ENCODE results near the gene DTNB.
"Not testable (repeated sequence)": the region's sequence is repeated elsewhere in the genome, so short reads cannot be mapped to it uniquely, and the experiment has no call there.

The DTNB gene

DNA sequence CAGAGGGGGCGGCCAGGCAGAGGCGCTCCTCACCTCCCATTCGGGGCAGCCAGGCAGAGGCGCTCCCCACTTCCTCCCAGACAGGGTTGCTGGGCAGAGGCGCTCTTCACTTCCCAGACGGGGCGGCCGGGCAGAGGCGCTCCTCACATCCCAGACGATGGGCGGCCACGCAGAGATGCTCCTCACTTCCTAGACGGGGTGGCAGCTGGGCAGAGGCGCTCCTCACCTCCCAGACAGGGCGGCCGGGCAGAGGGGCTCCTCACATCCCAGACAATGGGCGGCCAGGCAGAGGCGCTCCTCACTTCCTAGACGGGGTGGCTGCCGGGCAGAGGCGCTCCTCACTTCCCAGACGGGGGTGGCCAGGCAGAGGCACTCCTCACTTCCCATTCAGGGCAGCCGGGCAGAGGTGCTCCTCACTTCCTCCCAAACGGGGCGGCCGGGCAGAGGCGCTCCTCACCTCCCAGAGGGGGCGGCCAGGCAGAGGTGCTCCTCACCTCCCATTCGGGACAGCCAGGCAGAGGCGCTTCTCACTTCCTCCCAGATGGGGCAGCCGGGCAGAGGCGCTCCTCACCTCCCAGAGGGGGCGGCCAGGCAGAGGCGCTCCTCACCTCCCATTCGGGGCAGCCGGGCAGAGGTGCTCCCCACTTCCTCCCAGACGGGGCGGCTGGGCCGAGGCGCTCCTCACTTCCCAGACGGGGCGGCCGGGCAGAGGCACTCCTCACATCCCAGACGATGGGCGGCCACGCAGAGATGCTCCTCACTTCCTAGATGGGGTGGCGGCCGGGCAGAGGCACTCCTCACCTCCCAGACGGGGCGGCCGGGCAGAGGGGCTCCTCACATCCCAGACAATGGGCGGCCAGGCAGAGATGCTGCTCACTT is 137.7 kb downstream of the DTNB start:
- DNase-seq = not testable (repeated sequence)

DNA sequence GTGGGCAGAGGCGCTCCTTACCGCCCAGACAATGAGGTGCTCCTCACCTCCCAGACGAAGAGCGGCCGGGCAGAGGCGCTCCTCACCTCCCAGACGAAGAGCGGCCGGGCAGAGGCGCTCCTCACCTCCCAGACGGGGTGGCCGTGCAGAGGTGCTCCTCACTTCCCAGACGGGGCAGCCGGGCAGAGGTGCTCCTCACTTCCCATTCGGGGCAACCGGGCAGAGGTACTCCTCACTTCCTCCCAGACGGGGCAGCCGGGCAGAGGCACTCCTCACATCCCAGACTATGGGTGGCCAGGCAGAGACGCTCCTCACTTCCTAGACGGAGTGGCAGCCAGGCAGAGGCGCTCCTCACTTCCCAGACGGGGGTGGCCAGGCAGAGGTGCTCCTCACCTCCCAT is 138.4 kb downstream of the DTNB start:
- not testable (repeated sequence) for DNase-seq

DNA sequence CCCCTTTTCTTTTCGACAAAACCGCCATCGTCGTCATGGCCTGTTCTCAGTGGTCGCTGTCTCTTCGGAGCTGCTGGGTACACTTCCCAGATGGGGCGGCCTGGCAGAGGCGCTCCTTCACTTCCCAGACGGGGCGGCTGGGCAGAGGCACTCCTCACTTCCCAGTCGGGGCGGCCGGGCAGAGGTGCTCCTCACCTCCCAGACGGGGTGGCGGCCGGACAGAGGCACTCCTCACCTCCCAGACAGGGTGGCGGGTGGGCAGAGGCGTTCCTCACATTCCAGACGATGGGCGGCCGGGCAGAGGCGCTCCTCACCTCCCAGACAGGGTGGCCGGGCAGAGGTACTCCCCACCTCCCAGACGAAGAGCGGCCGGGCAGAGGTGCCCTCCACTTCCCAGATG is 138.9 kb downstream of the DTNB start:
- no peak for DNase-seq

DNA sequence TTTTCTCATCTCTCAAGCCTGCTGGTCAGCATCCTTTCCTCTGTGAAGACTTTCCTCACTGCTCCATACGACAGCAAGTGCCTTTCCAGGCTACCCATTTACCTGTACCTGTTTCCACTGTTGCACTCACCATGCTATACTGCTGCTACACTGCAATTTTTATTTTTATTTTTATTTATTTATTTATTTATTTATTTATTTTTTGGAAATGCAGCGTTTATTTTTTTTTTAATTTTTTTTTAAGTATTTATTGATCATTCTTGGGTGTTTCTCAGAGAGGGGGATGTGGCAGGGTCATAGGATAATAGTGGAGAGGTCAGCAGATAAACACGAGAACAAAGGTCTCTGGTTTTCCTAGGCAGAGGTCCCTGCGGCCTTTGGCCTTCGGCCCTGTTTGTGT is 139.6 kb downstream of the DTNB start:
- DNase-seq = not testable (repeated sequence)

DNA sequence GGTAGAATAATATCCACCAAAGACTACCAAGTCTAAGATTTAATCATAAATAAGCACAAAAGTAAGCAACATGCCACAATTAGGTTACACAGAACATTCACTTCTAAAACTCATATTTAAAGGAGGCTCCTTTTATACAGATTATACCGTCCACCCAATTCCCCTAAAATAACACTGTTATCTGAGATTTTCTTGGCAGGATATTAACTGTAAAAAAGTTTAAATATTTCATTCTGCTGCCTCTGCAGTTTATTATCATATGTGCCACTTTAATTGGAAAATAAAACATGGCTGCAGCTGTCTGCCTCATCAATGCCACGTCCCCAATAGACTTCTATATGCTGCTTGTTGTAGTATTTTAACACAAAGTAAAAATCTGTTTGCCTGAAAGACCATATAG is 140.9 kb downstream of the DTNB start:
- DNase-seq = no peak

DNA sequence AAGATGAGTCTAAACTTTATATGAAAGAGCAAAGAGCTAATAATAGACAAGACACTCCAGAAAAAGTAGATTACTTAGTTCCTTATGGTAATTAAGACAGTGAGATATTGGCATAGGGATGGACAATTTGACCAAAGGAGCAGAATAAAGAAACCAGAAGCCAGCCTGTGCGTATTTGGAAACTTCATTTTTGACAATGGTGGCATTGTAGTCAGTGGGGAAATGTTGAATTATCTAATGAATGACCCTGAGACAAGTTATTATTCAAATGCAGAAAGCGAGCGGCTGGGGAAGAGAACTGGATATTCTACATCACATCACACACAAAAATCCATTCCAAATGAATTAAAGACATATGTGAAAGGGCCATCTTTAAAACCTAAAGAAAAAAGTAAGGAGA is 144.3 kb downstream of the DTNB start:
- DNase-seq = no peak

DNA sequence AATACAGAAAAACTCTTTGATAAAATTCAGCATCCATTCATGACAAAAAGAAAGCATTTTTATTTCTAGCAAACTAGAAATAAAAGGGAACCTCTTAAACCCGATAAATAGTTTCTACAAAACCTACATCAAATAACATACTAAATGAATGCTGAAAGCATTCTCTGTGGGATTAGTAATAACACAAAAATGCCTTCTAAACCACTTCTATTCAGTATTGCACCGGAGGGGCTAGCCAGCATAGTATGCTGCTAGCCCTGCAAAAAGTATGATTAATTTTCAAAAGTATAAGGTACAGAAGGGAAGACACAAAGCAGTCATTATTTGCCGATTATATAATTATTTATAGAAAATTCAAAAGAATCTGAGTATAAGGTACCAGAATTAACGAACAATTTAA is 145.2 kb downstream of the DTNB start:
- DNase-seq = no peak

DNA sequence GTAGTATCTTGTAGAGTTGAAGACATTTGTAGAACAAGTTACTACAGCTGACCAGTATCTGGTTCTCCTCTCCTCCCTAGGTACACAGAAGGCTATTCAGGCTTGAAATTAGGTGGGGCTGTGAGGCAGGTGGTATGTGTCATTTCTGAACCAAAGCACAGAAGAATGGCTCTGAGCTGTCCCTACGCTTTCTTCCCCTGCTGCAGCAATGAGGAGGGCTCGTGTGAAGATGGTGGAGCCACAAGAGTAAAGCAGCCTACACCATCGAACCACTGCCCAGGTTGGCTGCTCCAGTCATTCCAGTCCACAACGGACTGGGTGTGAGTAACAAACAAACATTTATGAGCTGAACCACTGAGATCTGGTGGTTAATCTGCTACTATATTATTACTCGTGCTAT is 148.9 kb downstream of the DTNB start:
- DNase-seq = peak; percentile 4

DNA sequence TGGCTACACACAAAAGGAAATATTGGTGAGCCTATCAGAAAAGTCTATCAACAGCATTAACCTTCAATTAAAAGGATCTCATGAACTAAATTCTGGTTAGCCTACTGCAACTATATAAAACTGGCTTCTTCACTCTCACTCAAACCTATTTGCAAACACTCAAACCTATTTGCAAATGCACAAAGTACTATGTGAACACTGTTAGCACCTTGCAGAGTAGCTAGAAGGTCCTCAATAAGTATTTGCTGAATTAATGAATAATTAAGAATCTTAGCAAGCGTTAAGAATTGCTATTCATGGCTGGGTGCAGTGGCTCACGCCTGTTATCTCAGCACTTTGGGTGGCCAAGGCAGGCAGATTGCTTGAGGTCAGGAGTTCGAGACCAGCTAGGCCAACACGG is 150.3 kb downstream of the DTNB start:
- no peak for DNase-seq

DNA sequence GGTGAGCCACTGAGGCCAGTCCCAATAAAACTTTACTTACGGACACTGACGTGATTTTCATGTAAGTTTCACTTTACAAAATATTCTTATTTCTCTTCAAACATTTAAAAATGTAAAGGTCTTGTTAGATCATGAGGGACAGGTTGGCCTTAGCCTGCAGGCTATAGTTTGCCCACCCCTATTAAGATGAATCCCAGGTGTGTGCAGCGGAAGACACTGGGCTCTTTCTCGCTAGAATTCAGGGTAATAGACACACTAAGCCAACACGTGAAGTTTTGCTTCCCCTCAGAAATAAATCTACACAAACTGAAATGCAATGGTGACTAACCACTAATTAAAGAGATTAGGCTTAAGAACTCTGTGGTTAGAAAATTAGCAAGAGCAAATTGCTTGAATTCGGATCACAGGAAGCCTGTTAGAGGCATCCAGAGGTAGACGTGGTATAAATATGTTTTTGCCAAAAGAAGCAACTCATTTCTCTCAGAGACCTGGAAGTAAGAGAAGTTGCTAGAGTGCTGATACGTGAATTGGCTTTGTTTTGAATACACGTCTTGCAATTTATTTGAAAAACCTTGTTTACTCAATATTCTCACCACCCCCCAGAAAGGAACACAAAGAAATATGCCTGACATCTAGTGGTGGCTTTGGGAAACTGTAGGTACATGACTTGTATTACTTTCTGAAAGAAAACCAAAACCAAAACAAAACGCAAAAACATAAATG is 151.6 kb downstream of the DTNB start:
- peak; percentile 80 for DNase-seq

DNA sequence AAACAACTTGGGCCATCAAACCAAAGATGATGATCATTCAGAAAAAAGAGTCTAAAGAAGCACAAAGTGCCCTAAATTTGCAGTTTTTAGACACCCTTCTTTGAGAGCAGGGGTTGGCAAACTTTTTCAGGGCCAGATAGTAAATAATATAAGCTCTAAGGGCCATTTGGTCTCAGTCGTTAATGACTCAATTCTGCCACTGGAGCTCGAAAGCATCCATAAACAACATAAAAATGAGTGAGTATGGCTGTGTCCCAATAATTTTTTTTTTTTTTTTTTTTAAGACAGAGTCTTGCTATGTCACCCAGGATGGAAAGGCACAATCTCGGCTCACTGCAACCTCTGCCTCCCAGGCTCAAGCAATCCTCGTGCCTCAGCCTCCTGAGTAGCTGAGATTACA is 152.3 kb downstream of the DTNB start:
- no peak for DNase-seq

DNA sequence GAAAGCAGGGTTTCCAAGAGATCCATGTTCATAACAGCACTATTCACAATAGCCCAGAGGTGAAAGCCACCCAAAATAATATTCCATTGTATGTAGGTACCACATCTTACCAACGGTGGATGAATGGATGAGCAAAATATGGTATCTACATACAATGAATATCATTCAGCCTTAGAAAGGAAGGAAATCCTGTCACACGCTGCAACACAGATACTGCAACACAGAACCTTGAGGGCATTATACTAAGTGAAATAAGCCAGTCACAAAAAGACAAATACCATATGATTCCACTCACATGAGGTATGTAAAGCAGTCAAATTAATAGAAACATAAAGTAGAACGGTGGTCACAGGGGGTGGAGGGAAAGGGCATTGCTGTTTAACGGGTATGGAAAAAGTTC is 155.7 kb downstream of the DTNB start:
- no peak for DNase-seq

DNA sequence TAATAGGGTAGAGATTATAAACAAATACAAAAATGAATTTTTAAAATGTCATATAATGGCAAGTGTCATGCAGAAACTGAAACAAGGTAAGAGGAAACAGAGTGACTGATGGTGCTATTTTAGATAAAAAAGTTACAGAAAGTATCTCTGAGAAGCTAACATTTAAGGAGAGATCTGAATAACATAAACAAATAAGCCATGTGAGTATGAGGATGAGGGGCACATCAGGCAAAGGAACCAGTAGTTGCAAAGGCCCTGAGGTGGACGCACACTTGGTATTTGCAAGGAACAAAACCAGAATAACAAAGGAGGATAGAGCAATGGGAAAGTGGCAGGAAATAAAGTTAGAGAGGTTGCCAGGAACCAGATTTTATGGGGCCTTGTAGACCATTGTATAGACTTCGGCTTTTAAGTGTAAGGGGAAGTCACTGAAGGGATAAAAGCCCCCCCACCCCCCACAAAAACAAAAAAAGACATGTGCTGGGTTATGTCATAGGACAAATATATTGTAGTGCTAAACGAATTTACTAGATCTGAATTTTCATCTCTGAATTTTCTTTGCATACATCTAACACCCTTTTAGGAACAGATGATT is 159.2 kb downstream of the DTNB start:
- DNase-seq = no peak

DNA sequence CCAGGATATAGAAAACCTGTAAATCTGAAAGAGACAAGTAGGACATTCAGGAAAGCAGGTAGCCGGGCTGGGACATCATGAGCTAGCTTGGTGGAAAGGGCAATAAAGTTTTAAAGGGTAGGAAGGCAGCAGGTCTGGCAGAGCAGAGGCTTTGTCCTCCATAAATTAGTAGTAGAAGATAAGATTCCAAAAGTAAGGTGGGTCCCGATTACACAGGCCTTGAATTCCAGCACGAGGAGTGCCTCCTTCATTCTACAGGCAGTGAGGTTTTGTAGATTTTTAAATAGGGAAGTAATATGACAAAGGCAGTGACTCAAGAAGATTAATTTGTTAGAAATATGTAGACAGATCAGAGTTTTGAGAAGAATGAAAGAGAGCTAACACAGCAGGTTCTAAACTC is 160.7 kb downstream of the DTNB start:
- no peak for DNase-seq

DNA sequence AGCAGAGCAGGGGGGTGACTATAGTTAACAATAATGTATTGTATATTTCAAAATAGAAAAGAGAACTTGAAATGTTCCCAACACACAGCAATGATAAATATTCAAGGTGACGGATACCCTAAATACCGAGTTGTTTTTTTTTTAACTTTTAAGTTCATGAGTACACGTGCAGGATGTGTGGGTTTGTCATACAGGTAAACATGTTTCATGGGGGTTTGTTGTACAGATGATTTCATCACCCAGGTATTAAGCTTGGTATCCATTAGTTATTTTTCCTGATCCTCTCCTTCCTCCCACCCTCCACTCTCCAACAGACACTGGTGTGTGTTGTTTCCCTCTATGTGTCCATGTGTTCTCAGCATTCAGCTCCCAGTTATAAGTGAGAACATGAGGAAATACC is 167.2 kb downstream of the DTNB start:
- no peak for DNase-seq

DNA sequence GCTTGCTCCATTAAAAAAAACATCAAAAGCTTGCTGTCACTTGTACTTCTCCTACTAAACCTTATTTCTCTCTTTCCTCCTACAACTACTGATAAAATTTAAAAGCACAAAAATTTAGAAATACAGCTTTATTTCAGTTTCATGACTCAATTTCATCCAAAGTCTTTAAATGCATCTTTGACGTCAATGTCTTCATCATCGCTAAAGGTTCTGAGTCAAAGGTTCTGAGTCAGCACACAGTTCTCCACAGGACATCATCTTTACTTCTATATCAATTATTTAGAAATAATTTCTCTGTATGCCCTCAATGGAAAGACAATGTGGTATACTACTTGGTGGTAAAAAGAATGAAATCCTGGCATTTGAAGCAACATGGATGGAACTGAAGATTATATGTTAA is 167.8 kb downstream of the DTNB start:
- no peak for DNase-seq

DNA sequence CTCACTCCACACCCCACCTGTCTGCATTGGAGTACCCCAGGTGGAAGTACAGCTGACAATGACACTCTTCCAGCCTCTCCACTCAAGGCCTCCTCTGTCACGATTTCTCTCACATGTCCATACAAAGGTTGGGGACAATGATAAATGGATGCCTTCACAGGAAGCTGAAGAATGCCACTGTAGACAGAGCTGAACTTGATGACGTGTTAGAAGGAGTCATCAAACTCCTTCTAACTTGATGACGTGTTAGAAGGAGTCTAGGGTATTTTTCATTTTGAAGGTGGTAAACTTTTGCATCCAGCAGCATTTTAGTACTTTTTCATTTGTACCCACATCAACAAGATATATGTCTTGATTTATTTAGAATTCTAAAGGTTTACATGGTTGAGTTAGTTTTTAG is 168.2 kb downstream of the DTNB start:
- no peak for DNase-seq

DNA sequence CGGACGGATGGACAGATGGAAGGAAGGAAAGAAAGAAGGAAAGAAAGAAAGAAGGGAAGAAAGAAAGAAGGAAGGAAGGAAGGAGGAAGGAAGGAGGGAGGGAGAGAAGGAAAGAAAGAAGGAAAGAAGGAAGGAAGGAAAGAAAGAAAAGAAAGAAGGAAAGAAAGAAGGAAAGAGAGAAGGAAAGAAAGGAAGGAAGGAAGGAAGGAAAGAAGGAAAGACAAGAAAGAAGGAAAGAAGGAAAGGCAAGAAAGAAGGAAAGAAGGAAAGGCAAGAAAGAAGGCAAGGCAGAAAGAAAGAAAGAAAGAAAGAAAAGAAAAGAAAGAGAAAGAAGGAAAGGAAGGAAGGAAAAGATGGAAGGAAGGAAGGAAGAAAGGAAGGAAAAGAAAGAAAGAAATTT is 169.1 kb downstream of the DTNB start:
- no peak for DNase-seq

DNA sequence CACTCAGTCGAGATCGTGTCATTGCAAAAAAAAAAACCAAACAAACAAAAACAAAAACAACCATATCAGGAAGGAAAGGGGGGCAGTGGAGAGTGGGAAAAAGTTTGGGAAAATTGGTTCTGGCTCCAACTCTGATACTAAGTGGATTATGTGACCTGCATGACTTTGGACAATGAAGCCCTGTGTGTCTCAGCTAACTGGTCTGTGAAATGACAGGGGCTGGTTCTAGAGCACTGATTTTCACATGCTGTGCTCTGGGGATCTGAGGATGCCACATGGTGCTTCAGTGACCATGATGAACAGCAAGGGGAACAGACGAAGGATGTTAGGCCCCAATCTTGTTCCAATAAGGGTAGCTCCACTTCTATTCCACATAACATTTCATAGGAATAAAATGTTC is 174.2 kb downstream of the DTNB start:
- no peak for DNase-seq

DNA sequence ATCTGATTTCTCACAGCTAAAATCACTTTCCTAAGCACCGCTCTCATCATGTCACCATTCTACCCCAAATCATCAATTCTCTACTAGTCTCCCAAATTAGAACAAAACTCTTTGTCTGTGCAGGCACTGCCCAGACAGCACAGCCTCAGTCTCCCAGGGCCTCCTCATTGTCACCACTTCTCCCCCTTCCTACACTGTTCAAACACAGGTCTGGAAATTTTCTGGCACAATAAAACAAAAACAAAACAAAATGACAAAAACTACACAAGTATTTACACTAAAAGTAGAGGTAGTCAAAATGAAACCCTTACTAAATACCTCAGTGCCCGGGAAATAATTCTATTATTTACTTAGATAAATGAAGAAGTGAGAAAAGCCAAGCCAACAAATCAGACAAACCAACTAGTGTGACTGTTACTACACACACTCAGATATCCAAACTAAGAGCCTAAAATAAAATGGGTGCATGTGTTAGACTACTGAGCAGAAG is 175.4 kb downstream of the DTNB start:
- DNase-seq = no peak

DNA sequence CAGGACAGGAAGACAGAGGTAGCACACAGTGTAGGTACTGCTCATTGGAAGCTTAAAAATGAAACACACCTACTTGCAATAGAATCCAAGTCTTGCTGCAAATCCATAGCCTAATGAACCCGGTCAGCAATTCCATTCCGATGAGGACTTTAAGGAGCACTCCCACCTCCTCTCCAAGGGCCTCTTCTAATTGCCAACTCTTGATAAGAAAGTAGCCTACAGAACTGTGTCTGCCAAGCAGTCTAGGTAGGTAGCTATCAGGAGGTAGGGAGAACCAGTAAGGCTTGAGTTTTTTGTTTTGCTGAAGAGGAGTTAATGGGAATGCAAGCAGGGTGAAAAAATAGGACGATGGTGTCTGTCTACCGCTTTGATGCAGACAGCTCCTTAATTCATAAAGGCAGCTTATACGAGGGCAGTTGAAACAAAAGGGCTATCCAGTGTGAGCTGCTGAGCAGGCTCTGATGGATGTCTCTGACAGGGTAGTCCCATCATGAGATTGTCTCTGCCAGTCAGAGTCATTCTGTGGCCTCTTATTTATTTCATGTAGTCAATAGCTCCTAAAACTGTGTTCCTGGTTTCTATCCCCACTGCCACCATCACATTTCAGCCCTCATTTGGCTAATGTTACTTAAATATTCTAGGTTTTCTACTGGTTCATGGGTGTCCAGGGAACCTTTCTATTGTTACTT is 176.0 kb downstream of the DTNB start:
- no peak for DNase-seq

DNA sequence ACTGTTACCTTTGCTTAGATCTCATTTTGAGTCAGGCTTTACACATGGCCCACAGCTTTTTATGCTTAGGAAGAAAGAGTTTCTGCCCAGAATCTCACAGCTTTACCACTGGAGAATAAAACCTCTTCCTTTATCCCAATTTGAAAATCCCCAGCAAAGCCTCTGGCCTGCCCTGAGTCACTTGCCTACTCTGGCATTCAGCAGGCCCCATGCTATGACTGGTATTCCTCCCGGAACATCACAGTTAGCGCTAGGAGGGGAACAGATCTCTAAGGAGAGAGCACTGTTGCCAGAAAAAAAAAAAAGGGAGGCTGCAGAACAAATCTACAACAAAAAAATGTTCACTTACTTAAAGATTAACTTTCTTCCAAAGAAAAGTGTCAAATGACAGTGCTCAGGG is 178.8 kb downstream of the DTNB start:
- DNase-seq = no peak

DNA sequence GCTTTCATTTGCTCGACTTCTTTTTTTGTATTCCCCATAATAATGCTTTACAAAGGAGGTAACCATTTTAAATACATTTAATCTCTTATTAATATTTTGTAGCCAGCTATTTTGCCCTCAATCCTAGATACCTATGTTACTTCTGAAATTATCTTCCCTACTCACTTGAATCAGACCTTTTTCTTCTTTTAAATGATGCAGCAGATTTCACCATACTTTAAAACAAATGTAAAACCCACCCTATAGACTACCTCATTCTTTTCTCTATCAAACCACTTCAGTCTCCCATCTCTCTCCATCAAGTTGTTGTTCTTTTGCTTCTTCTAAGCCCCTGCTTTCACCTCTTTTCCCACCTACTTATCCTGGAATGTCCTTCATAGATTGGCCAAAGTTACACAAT is 180.2 kb downstream of the DTNB start:
- no peak for DNase-seq
